ENCODE results near the gene CCDC13. TPM values are rescaled to one million over a fixed set of nuclear protein-coding genes. Genes with fewer than 3 reads are reported as not detected.

The CCDC13 gene
- total and polyA plus RNA-seq, 7 donors: 0.60 to 3.9 (median 1.1) TPM; not detected in 1

DNA sequence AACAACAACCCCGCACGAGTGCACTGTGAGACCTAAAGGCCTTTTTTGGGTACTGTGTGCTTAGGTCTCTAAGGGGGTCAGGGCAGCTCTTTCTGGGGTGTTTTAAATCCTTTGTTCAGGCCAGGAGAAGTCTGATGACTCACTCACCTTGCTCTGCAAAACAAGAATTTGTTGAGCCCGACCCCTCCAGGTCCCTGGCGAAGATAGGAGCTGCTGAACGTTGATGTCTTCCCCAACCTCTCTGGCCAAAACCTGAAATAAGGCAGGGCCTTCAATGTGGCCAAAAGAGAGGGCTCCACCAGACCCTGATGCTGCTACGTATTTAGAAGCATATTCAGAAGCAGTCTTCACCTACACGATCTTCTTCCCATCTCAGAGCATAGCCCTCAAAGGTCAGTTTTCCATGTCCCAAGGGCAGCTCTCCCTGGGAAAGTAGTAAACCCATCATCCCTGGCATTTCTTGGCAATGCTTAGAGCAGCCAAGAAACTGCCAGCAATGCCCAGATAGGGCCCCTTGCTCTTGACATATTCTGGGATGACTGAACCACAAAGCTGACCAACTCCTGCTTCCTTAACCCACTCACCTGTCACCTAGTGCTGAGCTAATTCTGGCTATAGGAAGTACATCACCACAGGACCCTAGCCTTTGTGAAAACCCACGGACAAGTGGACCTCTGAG is 27.1 kb downstream of the CCDC13 start:
- peaks cover 0 to 65% (median 60%) of the 10 kb centered on the region in 4 donors for H3K4me1 ChIP-seq
- no peaks in the 10 kb centered on the region for H3K27me3 ChIP-seq
- H3K36me3 ChIP-seq: no peaks in the 10 kb centered on the region
- H3K4me3 ChIP-seq: no peak overlapping the region
- TF ChIP-seq EP300 (IDR thresholded peaks at IDR 0.05) (peak in 2 of 4 donors; percentile 33 to 37), POLR2AphosphoS5 (IDR thresholded peaks at IDR 0.05) (peak in 2 of 4 donors; percentile 4 to 35), CTCF (IDR thresholded peaks at IDR 0.05) (no peak), POLR2A (IDR thresholded peaks at IDR 0.05) (no peak)
- peak overlapping the region; percentile 80 to 90 (median 84) for H3K27ac ChIP-seq
- no peak for DNase-seq
- 80 to 89% methylated on average over 8 of the region's 8 CpGs for WGBS, 2 donors
- H3K9me3 ChIP-seq: no peaks in the 10 kb centered on the region
- intact Hi-C loops (cut with DNase I): loop anchor here (1.0 to 5.0 kb wide), 3 partner anchors 90 to 164 kb away; partner anchors contain the start of genes NKTR and SEC22C

GRCh38 chr3:42745291-42745745 is 27.7 kb downstream of the CCDC13 start:
- Histone ChIP-seq H3K9me3 (no peaks in the 10 kb centered on the region), H3K4me1 (peaks cover 0 to 64% (median 59%) of the 10 kb centered on the region in 4 donors), H3K27ac (peak overlapping the region; percentile 80 to 90 (median 84)), H3K36me3 (no peaks in the 10 kb centered on the region), H3K4me3 (no peak overlapping the region), H3K27me3 (no peaks in the 10 kb centered on the region)
- TF ChIP-seq POLR2A (IDR thresholded peaks at IDR 0.05) (no peak), CTCF (IDR thresholded peaks at IDR 0.05) (no peak), POLR2AphosphoS5 (IDR thresholded peaks at IDR 0.05) (peak in 3 of 4 donors; percentile 30 to 70 (median 62)), EP300 (IDR thresholded peaks at IDR 0.05) (peak in 3 of 4 donors; percentile 10 to 66 (median 41))
- intact Hi-C loops (cut with DNase I): loop anchor here (1.0 to 5.0 kb wide), 3 partner anchors 89 to 163 kb away; partner anchors contain the start of genes NKTR and SEC22C
- DNase-seq: peak; percentile 62
- WGBS, 2 donors: 37 to 71% methylated on average over 3 of the region's 3 CpGs

DNA sequence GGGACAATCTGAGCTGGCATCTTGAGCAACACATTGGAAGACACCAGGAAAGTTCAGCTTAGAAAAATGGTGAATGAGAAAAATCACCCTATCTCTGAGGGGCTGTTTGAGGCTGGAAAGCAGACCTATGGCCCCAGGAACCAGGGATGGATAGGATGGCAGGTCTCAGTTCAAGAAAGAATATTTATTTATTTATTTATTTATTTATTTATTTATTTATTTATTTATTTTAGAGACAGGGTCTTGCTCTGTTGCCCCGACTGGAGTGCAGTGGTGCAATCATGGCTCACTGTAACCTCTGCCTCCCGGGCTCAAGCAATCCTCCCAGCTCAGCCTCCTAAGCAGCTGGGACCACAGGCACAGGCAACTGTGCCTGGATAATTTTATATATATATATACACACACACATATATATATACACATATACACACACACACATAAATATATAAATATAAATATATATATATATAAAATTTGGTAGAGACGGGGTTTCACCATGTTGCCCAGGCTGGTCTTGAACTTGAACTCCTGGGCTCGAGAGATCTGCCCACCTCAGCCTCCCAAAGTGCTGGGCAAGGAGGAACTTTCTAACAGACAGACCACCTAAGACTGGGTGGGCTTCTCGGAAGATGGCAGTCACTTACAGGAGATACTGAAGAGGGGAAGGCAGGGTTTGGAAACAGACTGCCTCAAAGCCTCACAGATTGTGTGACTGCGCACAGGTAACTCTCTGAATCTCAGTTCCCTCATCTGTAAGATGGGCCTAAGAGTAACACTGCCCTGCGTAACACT is 29.7 kb downstream of the CCDC13 start:
- no peaks in the 10 kb centered on the region for H3K27me3 ChIP-seq
- peak; percentile 25 for DNase-seq
- intact Hi-C loops (cut with DNase I): no loop called here
- TF ChIP-seq CTCF (IDR thresholded peaks at IDR 0.05) (no peak), EP300 (IDR thresholded peaks at IDR 0.05) (no peak), POLR2AphosphoS5 (IDR thresholded peaks at IDR 0.05) (no peak), POLR2A (IDR thresholded peaks at IDR 0.05) (no peak)
- peak overlapping the region; percentile 80 to 90 (median 84) for H3K27ac ChIP-seq
- H3K4me3 ChIP-seq: no peak overlapping the region
- no peaks in the 10 kb centered on the region for H3K36me3 ChIP-seq
- H3K9me3 ChIP-seq: no peaks in the 10 kb centered on the region
- peaks cover 0 to 45% (median 40%) of the 10 kb centered on the region in 4 donors for H3K4me1 ChIP-seq
- 93% methylated on average over 7 of the region's 7 CpGs for WGBS, 2 donors

DNA sequence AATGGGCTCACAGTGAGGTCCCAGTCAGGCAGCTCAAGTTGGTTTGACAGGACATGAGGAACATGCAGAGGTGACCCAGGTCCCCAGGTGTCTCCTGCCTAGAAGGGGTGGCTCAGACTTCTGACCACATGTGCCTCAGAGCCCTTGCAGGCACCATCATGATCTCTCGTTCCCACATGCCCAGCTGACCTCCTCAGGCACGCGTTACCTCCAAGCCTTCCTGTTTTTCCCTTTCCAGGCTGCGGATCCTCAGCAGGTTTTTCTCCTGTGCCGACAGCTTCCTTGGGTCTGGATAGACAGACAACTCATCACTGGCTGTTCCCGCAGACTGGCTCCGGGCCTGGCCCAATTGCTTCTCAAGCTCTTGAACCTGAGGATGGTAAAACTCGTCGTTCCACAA is 30.4 kb downstream of the CCDC13 start:
- TF ChIP-seq POLR2A (IDR thresholded peaks at IDR 0.05) (no peak), POLR2AphosphoS5 (IDR thresholded peaks at IDR 0.05) (no peak), EP300 (IDR thresholded peaks at IDR 0.05) (no peak), CTCF (IDR thresholded peaks at IDR 0.05) (no peak)
- Histone ChIP-seq H3K4me1 (peaks cover 0 to 38% (median 33%) of the 10 kb centered on the region in 4 donors), H3K27ac (no peak overlapping the region), H3K4me3 (no peak overlapping the region), H3K36me3 (no peaks in the 10 kb centered on the region), H3K27me3 (no peaks in the 10 kb centered on the region), H3K9me3 (no peaks in the 10 kb centered on the region)
- WGBS, 2 donors: 95 to 96% methylated on average over 9 of the region's 9 CpGs
- DNase-seq: peak; percentile 51
- intact Hi-C loops (cut with DNase I): no loop called here
